ENCODE results near the gene TMEM80. TPM values are rescaled to one million over a fixed set of nuclear protein-coding genes. Genes with fewer than 3 reads are reported as not detected.
A peak's percentile ranks its signal among the peaks of the same experiment; 100 is the strongest.
"Not testable (repeated sequence)": the region's sequence is repeated elsewhere in the genome, so short reads cannot be mapped to it uniquely, and the experiment has no call there.

Gene TMEM80
- polyA plus RNA-seq (2013, experiment 1 of 2), result 20.9 TPM
- 21.7 TPM for polyA plus RNA-seq (2013, experiment 2 of 2)

GRCh38 chr11:695538-696248 is at the start of gene TMEM80:
Gene TMEM80 (plus strand): TSS chr11:695816. CDS start chr11:695828, 12 bp downstream.
- Histone ChIP-seq H3K4me3 (ENCODE audit: low read length in 2 of 2) (peak within 1 kb of the TSS; percentile 81 to 92), H3K27ac (replicated peaks; ENCODE audit: low read length) (peak within 1 kb of the TSS; percentile 99), H4K8ac (ENCODE audit: low read depth, low read length) (no peak within 1 kb of the TSS), H3K9ac (ENCODE audit: low read depth, low read length, poor library complexity) (peak within 1 kb of the TSS; percentile 98), H3K4ac (ENCODE audit: low read length) (peak within 1 kb of the TSS; percentile 84), H2BK120ac (ENCODE audit: low read depth, low read length) (peak within 1 kb of the TSS; percentile 91), H3K18ac (ENCODE audit: low read length) (peak within 1 kb of the TSS; percentile 100), H3K4me1 (ENCODE audit: control insufficient read depth in 2 of 2, insufficient read depth in 1 of 2, low read depth in 1 of 2, low read length in 2 of 2) (peaks cover 13 to 29% of the 10 kb centered on the region in 2 donors), H2BK12ac (ENCODE audit: low read length) (peak within 1 kb of the TSS; percentile 41), H3K4me2 (ENCODE audit: insufficient read depth, low read length, poor library complexity, severe bottlenecking) (peak within 1 kb of the TSS; percentile 71), H3K79me1 (ENCODE audit: low read depth, low read length) (peaks cover 15% of the 10 kb centered on the region), H2AFZ (ENCODE audit: low read length) (peak within 1 kb of the TSS; percentile 93), H2BK5ac (ENCODE audit: low read length) (peak within 1 kb of the TSS; percentile 100), H3K27me3 (ENCODE audit: control insufficient read depth in 3 of 3, insufficient read depth in 3 of 3, low read depth in 1 of 3, low read length in 3 of 3) (no peaks in the 10 kb centered on the region), H3K36me3 (replicated peaks in 1 of 2; ENCODE audit: control insufficient read depth in 2 of 2, insufficient read depth in 2 of 2, low read length in 2 of 2) (peaks cover 5 to 20% of the 10 kb centered on the region in 2 donors), H2BK15ac (ENCODE audit: low read length) (no peak within 1 kb of the TSS), H3K23ac (ENCODE audit: low read depth, low read length, poor library complexity) (peak within 1 kb of the TSS; percentile 94), H3K9me3 (replicated peaks in 1 of 2; ENCODE audit: control insufficient read depth in 2 of 2, insufficient read depth in 1 of 2, low read depth in 1 of 2, low read length in 2 of 2) (no peaks in the 10 kb centered on the region), H2AK5ac (ENCODE audit: low read depth, low read length) (peak within 1 kb of the TSS; percentile 97), H3K14ac (ENCODE audit: low read length) (peak within 1 kb of the TSS; percentile 97), H4K91ac (ENCODE audit: low read depth, low read length, poor library complexity) (peak within 1 kb of the TSS; percentile 12)
- WGBS, 2 donors (ENCODE audit: extremely low coverage in 2 of 2, insufficient read length in 2 of 2, insufficient replicate concordance in 1 of 2), result no CpG with 5 or more reads among the region's 101 CpGs
- DNase-seq (ENCODE audit: low spot score), result peak; percentile 100

DNA sequence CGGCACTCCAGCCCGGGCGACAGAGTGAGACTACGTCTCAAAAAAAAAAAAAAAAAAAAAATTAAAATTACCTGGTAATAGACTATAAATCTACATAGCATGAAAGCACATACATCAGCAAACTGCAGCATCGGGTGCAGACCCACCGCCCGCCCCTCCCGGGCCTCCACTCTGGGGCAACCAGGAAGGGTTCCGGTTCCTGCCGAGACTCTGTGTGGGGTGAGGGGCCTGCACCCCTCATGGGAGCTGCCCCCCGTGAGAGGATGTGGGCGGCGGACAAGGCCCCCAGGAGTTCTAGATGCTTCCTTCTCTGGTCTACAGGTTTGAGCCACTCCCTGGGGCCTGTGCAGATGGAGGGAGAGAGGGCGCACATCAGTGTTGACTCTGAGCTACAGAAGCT is 49.4 kb upstream of the TMEM80 start:
- Histone ChIP-seq H3K36me3 (replicated peaks in 1 of 2; ENCODE audit: control insufficient read depth in 2 of 2, insufficient read depth in 2 of 2, low read length in 2 of 2) (peaks cover 10 to 70% of the 10 kb centered on the region in 2 donors), H2BK120ac (ENCODE audit: low read depth, low read length) (no peak overlapping the region), H3K9me3 (replicated peaks in 1 of 2; ENCODE audit: control insufficient read depth in 2 of 2, insufficient read depth in 1 of 2, low read depth in 1 of 2, low read length in 2 of 2) (peaks cover 0 to 6% of the 10 kb centered on the region in 2 donors), H2AFZ (ENCODE audit: low read length) (no peak overlapping the region), H3K4me3 (ENCODE audit: low read length in 2 of 2) (no peak overlapping the region), H3K14ac (ENCODE audit: low read length) (no peak overlapping the region), H4K8ac (ENCODE audit: low read depth, low read length) (no peak overlapping the region), H2BK12ac (ENCODE audit: low read length) (no peak overlapping the region), H2AK5ac (ENCODE audit: low read depth, low read length) (no peak overlapping the region), H3K9ac (ENCODE audit: low read depth, low read length, poor library complexity) (no peak overlapping the region), H3K79me1 (ENCODE audit: low read depth, low read length) (peaks cover 8% of the 10 kb centered on the region), H3K4me1 (ENCODE audit: control insufficient read depth in 2 of 2, insufficient read depth in 1 of 2, low read depth in 1 of 2, low read length in 2 of 2) (no peaks in the 10 kb centered on the region), H3K27me3 (ENCODE audit: control insufficient read depth in 3 of 3, insufficient read depth in 3 of 3, low read depth in 1 of 3, low read length in 3 of 3) (peaks cover 0 to 2% (median 0%) of the 10 kb centered on the region in 3 experiments), H2BK15ac (ENCODE audit: low read length) (no peak overlapping the region), H3K23ac (ENCODE audit: low read depth, low read length, poor library complexity) (no peak overlapping the region), H4K91ac (ENCODE audit: low read depth, low read length, poor library complexity) (no peak overlapping the region), H2BK5ac (ENCODE audit: low read length) (no peak overlapping the region), H3K27ac (replicated peaks; ENCODE audit: low read length) (no peak overlapping the region), H3K18ac (ENCODE audit: low read length) (no peak overlapping the region), H3K4me2 (ENCODE audit: insufficient read depth, low read length, poor library complexity, severe bottlenecking) (no peak overlapping the region), H3K4ac (ENCODE audit: low read length) (no peak overlapping the region)
- no CpG with 5 or more reads among the region's 14 CpGs for WGBS, 2 donors (ENCODE audit: extremely low coverage in 2 of 2, insufficient read length in 2 of 2, insufficient replicate concordance in 1 of 2)
- DNase-seq (ENCODE audit: low spot score), result no peak

GRCh38 chr11:647672-648158 is 47.9 kb upstream of the TMEM80 start:
- H2AK5ac ChIP-seq (ENCODE audit: low read depth, low read length); H3K27ac ChIP-seq (replicated peaks; ENCODE audit: low read length); H3K18ac ChIP-seq (ENCODE audit: low read length); H2AFZ ChIP-seq (ENCODE audit: low read length); DNase-seq (ENCODE audit: low spot score); H3K14ac ChIP-seq (ENCODE audit: low read length); H3K27me3 ChIP-seq (ENCODE audit: control insufficient read depth in 3 of 3, insufficient read depth in 3 of 3, low read depth in 1 of 3, low read length in 3 of 3); H3K9me3 ChIP-seq (replicated peaks in 1 of 2; ENCODE audit: control insufficient read depth in 2 of 2, insufficient read depth in 1 of 2, low read depth in 1 of 2, low read length in 2 of 2); H3K4me1 ChIP-seq (ENCODE audit: control insufficient read depth in 2 of 2, insufficient read depth in 1 of 2, low read depth in 1 of 2, low read length in 2 of 2); H4K8ac ChIP-seq (ENCODE audit: low read depth, low read length); H2BK120ac ChIP-seq (ENCODE audit: low read depth, low read length); H3K9ac ChIP-seq (ENCODE audit: low read depth, low read length, poor library complexity); H2BK15ac ChIP-seq (ENCODE audit: low read length); H4K91ac ChIP-seq (ENCODE audit: low read depth, low read length, poor library complexity); H2BK12ac ChIP-seq (ENCODE audit: low read length); H3K23ac ChIP-seq (ENCODE audit: low read depth, low read length, poor library complexity); H3K4ac ChIP-seq (ENCODE audit: low read length); H3K79me1 ChIP-seq (ENCODE audit: low read depth, low read length); H3K4me2 ChIP-seq (ENCODE audit: insufficient read depth, low read length, poor library complexity, severe bottlenecking); H3K4me3 ChIP-seq (ENCODE audit: low read length in 2 of 2); H2BK5ac ChIP-seq (ENCODE audit: low read length): not testable (repeated sequence)
- H3K36me3 ChIP-seq (replicated peaks in 1 of 2; ENCODE audit: control insufficient read depth in 2 of 2, insufficient read depth in 2 of 2, low read length in 2 of 2), result peaks cover 10 to 69% of the 10 kb centered on the region in 2 donors
- whole genome bisulfite sequencing, 2 donors (ENCODE audit: extremely low coverage in 2 of 2, insufficient read length in 2 of 2, insufficient replicate concordance in 1 of 2), result no CpG with 5 or more reads among the region's 14 CpGs

DNA sequence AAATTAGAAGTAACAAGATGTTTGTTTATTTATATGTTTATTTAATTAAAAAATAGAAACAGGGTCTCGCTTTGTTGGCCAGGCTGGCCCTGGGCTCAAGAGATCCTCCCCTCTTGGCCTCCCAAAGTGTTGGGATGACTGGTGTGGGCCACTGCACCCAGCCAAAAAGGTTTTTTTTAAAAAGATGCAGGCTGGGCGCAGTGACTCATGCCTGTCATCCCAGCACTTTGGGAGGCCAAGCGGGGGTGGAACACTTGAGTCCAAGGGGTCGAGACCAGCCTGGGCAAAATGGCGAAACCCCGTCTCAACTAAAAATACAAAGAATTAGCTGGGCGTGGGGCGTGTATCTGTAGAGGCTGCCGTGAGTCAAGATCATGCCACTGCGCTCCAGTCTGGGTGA is 45.1 kb upstream of the TMEM80 start:
- no peaks in the 10 kb centered on the region for H3K9me3 ChIP-seq (replicated peaks in 1 of 2; ENCODE audit: control insufficient read depth in 2 of 2, insufficient read depth in 1 of 2, low read depth in 1 of 2, low read length in 2 of 2)

More for the DNA sequence above, 45.1 kb upstream of the TMEM80 start:
- no peak overlapping the region for H4K91ac ChIP-seq (ENCODE audit: low read depth, low read length, poor library complexity)
- no peak overlapping the region for H2AFZ ChIP-seq (ENCODE audit: low read length)
- no peak for DNase-seq (ENCODE audit: low spot score)
- no peak overlapping the region for H3K23ac ChIP-seq (ENCODE audit: low read depth, low read length, poor library complexity)
- no peak overlapping the region for H2BK12ac ChIP-seq (ENCODE audit: low read length)
- no peaks in the 10 kb centered on the region for H3K4me1 ChIP-seq (ENCODE audit: control insufficient read depth in 2 of 2, insufficient read depth in 1 of 2, low read depth in 1 of 2, low read length in 2 of 2)
- no peak overlapping the region for H2BK15ac ChIP-seq (ENCODE audit: low read length)
- no peak overlapping the region for H3K18ac ChIP-seq (ENCODE audit: low read length)
- no peak overlapping the region for H2BK120ac ChIP-seq (ENCODE audit: low read depth, low read length)
- no peaks in the 10 kb centered on the region for H3K27me3 ChIP-seq (ENCODE audit: control insufficient read depth in 3 of 3, insufficient read depth in 3 of 3, low read depth in 1 of 3, low read length in 3 of 3)
- H3K36me3 ChIP-seq (replicated peaks in 1 of 2; ENCODE audit: control insufficient read depth in 2 of 2, insufficient read depth in 2 of 2, low read length in 2 of 2), result peaks cover 5 to 68% of the 10 kb centered on the region in 2 donors
- H2AK5ac ChIP-seq (ENCODE audit: low read depth, low read length), result no peak overlapping the region
- H3K14ac ChIP-seq (ENCODE audit: low read length), result no peak overlapping the region
- H2BK5ac ChIP-seq (ENCODE audit: low read length), result no peak overlapping the region
- no peaks in the 10 kb centered on the region for H3K79me1 ChIP-seq (ENCODE audit: low read depth, low read length)
- H4K8ac ChIP-seq (ENCODE audit: low read depth, low read length), result no peak overlapping the region
- no peak overlapping the region for H3K4ac ChIP-seq (ENCODE audit: low read length)
- WGBS, 2 donors (ENCODE audit: extremely low coverage in 2 of 2, insufficient read length in 2 of 2, insufficient replicate concordance in 1 of 2), result no CpG with 5 or more reads among the region's 10 CpGs
- H3K9ac ChIP-seq (ENCODE audit: low read depth, low read length, poor library complexity), result no peak overlapping the region
- no peak overlapping the region for H3K27ac ChIP-seq (replicated peaks; ENCODE audit: low read length)
- H3K4me3 ChIP-seq (ENCODE audit: low read length in 2 of 2), result no peak overlapping the region
- H3K4me2 ChIP-seq (ENCODE audit: insufficient read depth, low read length, poor library complexity, severe bottlenecking), result no peak overlapping the region
